HEK293T (cell line): ENCODE measurements around the gene HTRA1.

Experiments used
- CTCF ChIA-PET: fragments of 350-600 bp; formaldehyde crosslinking; extraction: SDS; loops from one replicate; lab custom pipeline; 2021; ENCODE audit warnings: antibody characterized with exemption, inconsistent platforms; lab: Yijun Ruan, JAX
- POLR2A ChIA-PET: fragments of 350-600 bp; formaldehyde crosslinking; extraction: SDS; loops from one replicate; lab custom pipeline; 2020; ENCODE audit warnings: antibody characterized with exemption, inconsistent platforms; lab: Yijun Ruan, JAX
- DNase-seq: peaks from one replicate; pipeline ENCODE4 v3.0.0; 2012; ENCODE audit warnings: mixed read lengths; ENCODE audit errors: extremely low spot score
- ARNT ChIP-seq: fragments of 450-650 bp; IDR thresholded peaks from 2 replicates; pipeline ENCODE4 v1.6.1; 2017; ENCODE audit warnings: mild to moderate bottlenecking
- BHLHE40 ChIP-seq: fragments of 450-650 bp; IDR thresholded peaks from 2 replicates; pipeline ENCODE4 v1.6.1; 2016; ENCODE audit warnings: mild to moderate bottlenecking, moderate library complexity, borderline replicate concordance
- CTBP1 ChIP-seq: fragments of 450-650 bp; IDR thresholded peaks from 2 replicates; pipeline ENCODE4 v1.6.1; 2016; ENCODE audit warnings: borderline replicate concordance
- ELF4 ChIP-seq: fragments of 450-650 bp; IDR thresholded peaks from 2 replicates; pipeline ENCODE4 v1.6.1; 2017; ENCODE audit warnings: antibody characterized with exemption
- FOXA1 ChIP-seq: fragments of 450-650 bp; IDR thresholded peaks from 2 replicates; pipeline ENCODE4 v1.6.1; 2016; ENCODE audit warnings: mild to moderate bottlenecking
- FOXK2 ChIP-seq: fragments of 450-650 bp; IDR thresholded peaks from 2 replicates; pipeline ENCODE4 v1.6.1; 2016; ENCODE audit warnings: mild to moderate bottlenecking
- FOXM1 ChIP-seq: fragments of 450-650 bp; IDR thresholded peaks from 2 replicates; pipeline ENCODE4 v1.6.1; 2017; ENCODE audit warnings: mild to moderate bottlenecking, borderline replicate concordance
- HDGF ChIP-seq: fragments of 450-650 bp; IDR thresholded peaks from 2 replicates; pipeline ENCODE4 v1.6.1; 2017; ENCODE audit warnings: antibody characterized with exemption, borderline replicate concordance
- L3MBTL2 ChIP-seq: fragments of 450-650 bp; conservative IDR thresholded peaks from 2 replicates; pipeline ENCODE4 v1.6.1; 2016; ENCODE audit warnings: mild to moderate bottlenecking
- LEF1 ChIP-seq: fragments of 450-650 bp; IDR thresholded peaks from 2 replicates; pipeline ENCODE4 v1.6.1; 2017; ENCODE audit warnings: mild to moderate bottlenecking, borderline replicate concordance
- NFRKB ChIP-seq: fragments of 450-650 bp; IDR thresholded peaks from 2 replicates; pipeline ENCODE4 v1.6.1; 2016; ENCODE audit warnings: mild to moderate bottlenecking, moderate library complexity
- SP1 ChIP-seq: fragments of 450-650 bp; IDR thresholded peaks from 2 replicates; pipeline ENCODE4 v1.6.1; 2017
- SUZ12 ChIP-seq: fragments of 450-650 bp; IDR thresholded peaks from 2 replicates; pipeline ENCODE4 v1.6.1; 2016; ENCODE audit warnings: mild to moderate bottlenecking
- TARDBP ChIP-seq: fragments of 450-650 bp; IDR thresholded peaks from 2 replicates; pipeline ENCODE4 v1.6.1; 2016
- ZNF384 ChIP-seq: fragments of 450-650 bp; IDR thresholded peaks from 2 replicates; pipeline ENCODE4 v1.6.1; 2016
- TF ChIP-seq, protein P1 (sequence below): fragments of 450-650 bp; IDR thresholded peaks from 2 replicates; pipeline ENCODE4 v1.6.1; 2016

HTRA1 gene

DNA sequence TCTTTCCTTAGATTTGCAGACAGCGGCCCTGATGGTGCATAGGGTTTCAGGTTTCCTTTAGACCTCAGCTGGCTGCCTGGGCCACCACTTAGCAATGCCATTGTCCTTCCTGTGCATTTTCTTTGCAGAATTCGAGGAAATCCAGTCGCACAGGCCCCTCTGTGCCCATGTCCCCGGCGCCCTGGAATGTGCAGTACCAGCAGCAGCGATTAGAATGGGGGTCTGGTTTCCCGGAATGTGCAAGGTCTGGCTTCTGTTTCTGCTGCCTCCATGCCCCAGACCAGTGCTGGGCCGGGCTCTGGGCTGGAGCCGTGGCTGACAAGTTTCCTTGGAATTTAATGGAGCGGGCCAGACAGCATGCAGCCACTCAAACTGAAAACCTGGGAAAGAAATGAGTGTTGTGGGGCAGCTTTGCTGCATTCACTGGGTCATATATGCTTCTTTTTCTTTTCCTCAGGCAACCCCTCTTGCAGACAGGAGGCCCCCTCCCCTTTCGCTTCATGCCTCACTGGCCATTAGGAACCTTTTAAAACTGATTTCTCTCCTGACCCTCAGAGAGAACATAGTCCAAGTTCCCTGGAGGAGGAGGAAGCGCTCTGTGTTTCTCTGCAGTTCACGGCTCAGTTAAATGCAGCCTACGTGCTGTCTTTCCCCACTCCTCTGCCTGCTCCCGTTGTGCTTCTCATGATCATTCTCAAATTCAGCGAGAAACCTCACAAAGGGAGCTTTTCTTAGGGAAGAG lies 14.4 kb downstream of the HTRA1 start:
- TF ChIP-seq ARNT (no peak), FOXA1 (no peak), NFRKB (no peak), SP1 (no peak), FOXK2 (no peak), BHLHE40 (no peak), ELF4 (no peak), HDGF (no peak), L3MBTL2 (no peak)
- TF ChIP-seq, protein P1, sequence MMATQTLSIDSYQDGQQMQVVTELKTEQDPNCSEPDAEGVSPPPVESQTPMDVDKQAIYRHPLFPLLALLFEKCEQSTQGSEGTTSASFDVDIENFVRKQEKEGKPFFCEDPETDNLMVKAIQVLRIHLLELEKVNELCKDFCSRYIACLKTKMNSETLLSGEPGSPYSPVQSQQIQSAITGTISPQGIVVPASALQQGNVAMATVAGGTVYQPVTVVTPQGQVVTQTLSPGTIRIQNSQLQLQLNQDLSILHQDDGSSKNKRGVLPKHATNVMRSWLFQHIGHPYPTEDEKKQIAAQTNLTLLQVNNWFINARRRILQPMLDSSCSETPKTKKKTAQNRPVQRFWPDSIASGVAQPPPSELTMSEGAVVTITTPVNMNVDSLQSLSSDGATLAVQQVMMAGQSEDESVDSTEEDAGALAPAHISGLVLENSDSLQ, result no peak
- DNase-seq, result no peak
- CTCF ChIA-PET, result no interaction called here
- POLR2A ChIA-PET, result no interaction called here

DNA sequence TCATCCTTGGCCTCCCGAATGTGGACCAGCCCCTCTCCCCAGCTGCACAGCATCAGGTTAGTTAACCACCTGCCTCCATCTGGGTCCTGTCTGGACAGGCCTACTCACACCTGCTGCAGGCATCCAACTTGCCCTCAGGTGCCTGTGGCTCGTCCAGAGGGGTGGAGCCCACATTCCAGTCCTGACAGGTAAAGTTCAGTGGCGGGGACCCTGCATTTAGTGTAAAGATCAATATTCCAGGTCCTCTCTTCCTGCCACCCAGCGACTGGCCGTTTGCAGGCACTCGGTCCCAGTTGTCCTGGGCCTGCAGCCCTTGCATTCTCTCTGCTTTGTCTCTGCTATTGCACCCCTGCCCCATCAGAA lies 15.0 kb downstream of the HTRA1 start:
- no peak for DNase-seq
- no peak for TF ChIP-seq FOXM1
- TF ChIP-seq HDGF, result no peak
- TF ChIP-seq ELF4, result no peak
- no peak for TF ChIP-seq L3MBTL2
- no peak for TF ChIP-seq LEF1
- TF ChIP-seq SUZ12, result no peak
- no peak for TF ChIP-seq FOXK2
- TF ChIP-seq SP1, result no peak
- TF ChIP-seq NFRKB, result no peak
- TF ChIP-seq ARNT, result no peak
- TF ChIP-seq FOXA1, result no peak
- TF ChIP-seq CTBP1, result no peak
- CTCF ChIA-PET, result no interaction called here
- POLR2A ChIA-PET, result no interaction called here

DNA sequence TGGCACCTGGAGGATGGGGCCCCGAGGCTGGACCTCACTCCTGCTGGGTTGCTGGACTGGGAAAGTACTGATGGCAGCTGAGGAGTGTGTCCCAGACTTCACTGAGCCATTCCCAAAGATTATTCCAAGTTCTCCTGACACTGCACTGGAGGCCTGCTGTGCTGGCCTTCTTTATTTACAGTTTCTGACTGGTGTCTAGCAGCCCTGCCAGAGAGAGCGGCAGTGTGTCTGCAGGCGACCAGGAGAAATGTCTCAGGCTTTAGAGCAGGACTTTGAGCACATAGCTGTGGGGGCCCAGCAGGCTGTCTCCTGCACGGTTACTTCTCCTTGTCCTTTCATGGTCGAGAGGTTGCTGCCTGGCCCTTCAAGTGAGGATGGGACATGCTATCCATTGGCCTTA lies 16.1 kb downstream of the HTRA1 start:
- no peak for TF ChIP-seq ARNT
- TF ChIP-seq SUZ12, result no peak
- TF ChIP-seq FOXA1, result no peak
- TF ChIP-seq, protein P1, result no peak
- TF ChIP-seq BHLHE40, result no peak
- no peak for TF ChIP-seq SP1
- no peak for TF ChIP-seq ZNF384
- ChIA-PET POLR2A (no interaction called here), CTCF (no interaction called here)
- no peak for DNase-seq

DNA sequence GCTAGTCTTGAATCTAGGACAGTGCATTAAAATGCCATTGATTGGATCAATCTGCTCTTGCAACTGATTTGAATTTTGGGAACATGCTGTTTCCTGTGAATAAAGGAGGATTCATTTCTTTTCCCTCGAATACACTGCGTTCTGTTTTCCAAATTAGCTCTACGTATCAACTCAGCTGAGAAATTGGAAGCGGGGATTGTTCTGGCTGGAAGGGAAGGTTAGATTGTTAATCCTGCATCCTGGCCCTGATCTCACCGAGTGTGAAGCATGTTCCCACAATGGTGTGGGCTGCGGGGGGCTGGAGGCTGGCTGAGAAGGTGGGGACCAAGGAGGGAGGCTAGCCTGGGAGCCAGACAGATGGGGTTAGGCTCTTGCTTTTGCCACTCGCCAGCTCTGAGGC lies 17.6 kb downstream of the HTRA1 start:
- CTCF ChIA-PET, result no interaction called here
- POLR2A ChIA-PET, result no interaction called here
- DNase-seq, result no peak
- TF ChIP-seq L3MBTL2 (no peak), NFRKB (no peak), ZNF384 (no peak), CTBP1 (no peak), ARNT (no peak), SP1 (no peak), ELF4 (no peak), TARDBP (no peak), LEF1 (no peak), FOXM1 (no peak), FOXK2 (no peak), SUZ12 (no peak), HDGF (no peak), BHLHE40 (no peak), FOXA1 (no peak)
- TF ChIP-seq, protein P1, result no peak

DNA sequence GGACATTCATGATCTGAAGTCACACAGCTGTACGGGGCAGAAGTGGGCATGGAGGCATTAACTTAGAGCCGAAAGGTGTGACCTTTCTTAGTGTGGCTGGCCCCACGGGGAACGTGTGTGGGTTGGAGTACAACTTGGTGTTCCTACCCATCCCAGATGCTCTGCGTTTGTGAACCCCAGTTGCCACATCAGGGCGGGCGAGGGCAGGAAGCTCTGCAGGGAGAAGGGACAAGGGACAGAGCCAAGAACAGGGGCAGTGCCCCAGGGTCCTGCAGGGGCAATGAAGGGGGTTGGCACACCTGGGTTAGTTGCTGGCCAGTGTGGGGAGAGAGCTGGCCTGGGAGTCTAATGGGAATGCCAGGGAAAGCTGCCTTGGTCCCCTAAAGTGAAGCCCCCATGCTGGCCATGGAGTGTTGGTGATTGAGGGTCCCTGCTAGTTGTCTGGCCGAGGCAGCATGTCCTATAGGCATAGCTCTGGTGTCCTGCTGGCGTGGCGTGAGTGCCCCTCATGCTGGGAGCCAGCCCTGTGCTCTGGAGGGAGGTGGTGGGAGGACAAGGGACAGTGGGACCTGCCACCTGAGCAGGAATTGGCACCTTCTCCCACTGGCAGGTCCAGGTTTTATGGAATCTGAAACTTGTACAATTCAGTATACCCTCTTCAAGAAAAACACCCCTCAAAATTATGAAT lies 18.9 kb downstream of the HTRA1 start:
- TF ChIP-seq FOXA1 (no peak), TARDBP (no peak), CTBP1 (no peak), ZNF384 (no peak), HDGF (no peak), FOXM1 (no peak), SP1 (no peak), BHLHE40 (no peak), LEF1 (no peak), L3MBTL2 (no peak), ELF4 (no peak), ARNT (no peak), FOXK2 (no peak), NFRKB (no peak), SUZ12 (no peak)
- TF ChIP-seq, protein P1, result no peak
- POLR2A ChIA-PET, result no interaction called here
- CTCF ChIA-PET, result no interaction called here
- DNase-seq, result no peak
